ENCODE results near the gene DLX5.

DLX5 gene

GRCh38 chr7:97004247-97005182 is 20.1 kb downstream of the DLX5 start:
- no peak for DNase-seq

- DNase-seq = no peak
Observed at GRCh38 chr7:97003262-97004246, 21.1 kb downstream of the DLX5 start.

GRCh38 chr7:97002555-97003261 is 21.9 kb downstream of the DLX5 start:
- no peak for DNase-seq

- no peak for DNase-seq
Observed at GRCh38 chr7:97001656-97002554, 22.7 kb downstream of the DLX5 start.

- no peak for DNase-seq
Observed at GRCh38 chr7:97001221-97001620, 23.4 kb downstream of the DLX5 start.

- no peak for DNase-seq
Observed at GRCh38 chr7:96998744-96999143, 25.9 kb downstream of the DLX5 start.

- DNase-seq = no peak
Observed at GRCh38 chr7:96998333-96998732, 26.3 kb downstream of the DLX5 start.

GRCh38 chr7:96997512-96998032 is 27.1 kb downstream of the DLX5 start:
- no peak for DNase-seq

- no peak for DNase-seq
Observed at GRCh38 chr7:96996958-96997511, 27.6 kb downstream of the DLX5 start.

GRCh38 chr7:96996111-96996957 is 28.3 kb downstream of the DLX5 start:
- no peak for DNase-seq

- DNase-seq = no peak
Observed at GRCh38 chr7:96995406-96996110, 29.1 kb downstream of the DLX5 start.

- DNase-seq = no peak
Observed at GRCh38 chr7:96993980-96994379, 30.7 kb downstream of the DLX5 start.

GRCh38 chr7:96993094-96993865 is 31.4 kb downstream of the DLX5 start:
- no peak for DNase-seq

GRCh38 chr7:96992192-96993005 is 32.2 kb downstream of the DLX5 start:
- DNase-seq = no peak

- DNase-seq = no peak
Observed at GRCh38 chr7:96991546-96992191, 33.0 kb downstream of the DLX5 start.

- DNase-seq = no peak
Observed at GRCh38 chr7:96989859-96990317, 34.7 kb downstream of the DLX5 start.

GRCh38 chr7:96989241-96989858 is 35.3 kb downstream of the DLX5 start:
- no peak for DNase-seq

All from stimulated activated CD4-positive, alpha-beta T cell treated with anti-CD3 and anti-CD28 coated beads, Interleukin-2, amount 100 ng/mL, for 48 hours (primary cell).